B cell (primary cell): ENCODE results near the gene TMEFF1. TPM values are rescaled to one million over a fixed set of nuclear protein-coding genes. Genes with fewer than 3 reads are reported as not detected.

ENCODE experiments used
- ATAC-seq: fragments of 200-7000 bp; cut with Tn5 transposase; one replicate; pipeline ENCODE4 v1.10.0; 2021; ENCODE audit warnings: low read depth, mild to moderate bottlenecking, moderate number of reproducible peaks, moderate library complexity
- CTCF ChIA-PET: fragments of 350-600 bp; sonication (Branson Sonifier 250); formaldehyde crosslinking; loops from one replicate; lab custom pipeline; 2021; ENCODE audit warnings: antibody characterized with exemption, inconsistent platforms; lab: Charles Lee
- POLR2A ChIA-PET: fragments of 350-600 bp; sonication (Branson Sonifier 250); formaldehyde crosslinking; loops from one replicate; lab custom pipeline; 2021; ENCODE audit warnings: antibody characterized with exemption; lab: Charles Lee
- DNase-seq: peaks from one replicate; pipeline ENCODE4 v3.0.0; 2013
- H2AFZ ChIP-seq: 2 replicates; pipeline ENCODE4 v1.6.1; 2012; ENCODE audit warnings: mild to moderate bottlenecking, low read depth, low read length; ENCODE audit not compliant: insufficient read depth, poor library complexity, severe bottlenecking
- H3K27ac ChIP-seq, 2 donors: 1 replicate in 1 of 2; 2 replicates in 1 of 2; pipeline ENCODE4 v1.5.1; 2012 to 2013; ENCODE audit warnings: low read length in 2 of 2, mild to moderate bottlenecking in 2 of 2, moderate library complexity in 1 of 2
- H3K27me3 ChIP-seq, 4 experiments: fragments of 200-600 bp in 1 of 4; sonication (generic) in 1 of 4; replicated peaks in 1 of 4; 1 replicate in 2 of 4; 2 replicates in 2 of 4; pipeline versions ENCODE4 v1.6.1 to v1.7.0; 2013 to 2016; ENCODE audit warnings: low read length in 3 of 4, mild to moderate bottlenecking in 2 of 4, mixed read lengths in 1 of 4, moderate library complexity in 1 of 4; ENCODE audit not compliant: insufficient read depth in 4 of 4, control insufficient read depth in 3 of 4; ENCODE audit errors: control extremely low read depth in 1 of 4
- H3K36me3 ChIP-seq, 2 experiments: replicated peaks in 1 of 2; 1 replicate in 1 of 2; 2 replicates in 1 of 2; pipeline versions ENCODE4 v1.6.1 to v1.7.1; 2013; ENCODE audit warnings: low read length in 1 of 2; ENCODE audit not compliant: insufficient read depth in 2 of 2, control insufficient read depth in 1 of 2; ENCODE audit errors: control extremely low read depth in 1 of 2, extremely low read depth in 1 of 2
- H3K4me1 ChIP-seq, 2 donors: fragments of 200-600 bp in 1 of 2; sonication (generic) in 1 of 2; 1 replicate in 1 of 2; 2 replicates in 1 of 2; pipeline versions ENCODE4 v1.5.1 to v1.6.1; 2013 to 2017; ENCODE audit warnings: low read length in 2 of 2; ENCODE audit not compliant: control insufficient read depth in 2 of 2, insufficient read depth in 2 of 2
- H3K4me2 ChIP-seq: replicated peaks from 2 replicates; pipeline ENCODE3; 2012; ENCODE audit warnings: mild to moderate bottlenecking, low read depth, low read length; ENCODE audit not compliant: poor library complexity, severe bottlenecking
- H3K4me3 ChIP-seq, 5 experiments: fragments of 200-600 bp in 1 of 5; sonication (generic) in 1 of 5; 1 replicate in 3 of 5; 2 replicates in 2 of 5; pipeline versions ENCODE4 v1.5.1 to v1.7.0; 2011 to 2016; ENCODE audit warnings: low read length in 4 of 5, mild to moderate bottlenecking in 4 of 5, low read depth in 2 of 5, control low read depth in 1 of 5, moderate library complexity in 1 of 5; ENCODE audit not compliant: insufficient read depth in 1 of 5; ENCODE audit errors: control extremely low read depth in 1 of 5, extremely low read depth in 1 of 5
- H3K79me2 ChIP-seq: fragments of 200-600 bp; sonication (generic); one replicate; pipeline ENCODE4 v1.6.0; 2016; ENCODE audit warnings: low read length; ENCODE audit not compliant: control insufficient read depth, insufficient read depth
- H3K9ac ChIP-seq: fragments of 200-600 bp; sonication (generic); 2 replicates; pipeline ENCODE4 v1.6.1; 2017; ENCODE audit warnings: mild to moderate bottlenecking, low read length, moderate library complexity
- H3K9me3 ChIP-seq, 3 donors: one replicate each; pipeline versions ENCODE4 v1.6.1 to v1.7.1; 2013; ENCODE audit warnings: low read length in 2 of 3; ENCODE audit not compliant: control insufficient read depth in 2 of 3, insufficient read depth in 1 of 3; ENCODE audit errors: control extremely low read depth in 1 of 3
- H4K20me1 ChIP-seq: 2 replicates; pipeline ENCODE4 v1.6.0; 2012; ENCODE audit warnings: mild to moderate bottlenecking, low read length; ENCODE audit not compliant: insufficient read depth, control insufficient read depth, poor library complexity, severe bottlenecking
- H3K27ac Mint-ChIP-seq: one replicate; pipeline ENCODE4 v1.8.0; 2021; ENCODE audit warnings: mixed read lengths
- H3K27me3 Mint-ChIP-seq: one replicate; pipeline ENCODE4 v1.8.0; 2021; ENCODE audit warnings: mixed read lengths
- H3K4me1 Mint-ChIP-seq: one replicate; pipeline ENCODE4 v1.8.0; 2021; ENCODE audit warnings: mixed read lengths
- H3K4me3 Mint-ChIP-seq: one replicate; pipeline ENCODE4 v1.8.0; 2021; ENCODE audit warnings: mixed read lengths
- H3K9me3 Mint-ChIP-seq: one replicate; pipeline ENCODE4 v1.8.0; 2022; ENCODE audit warnings: mixed read lengths; ENCODE audit not compliant: insufficient read depth
- EZH2 ChIP-seq: IDR thresholded peaks from 2 replicates; pipeline ENCODE4 v1.6.1; 2012; ENCODE audit warnings: borderline replicate concordance, low read depth, mild to moderate bottlenecking, moderate library complexity, low read length; ENCODE audit not compliant: insufficient read depth, poor library complexity, severe bottlenecking
- WGBS: methylation state at CpG from one replicate; pipeline ENCODE4 v1.1.5; 2013; ENCODE audit warnings: missing lambda C conversion rate; ENCODE audit not compliant: insufficient coverage; 5-methylcytosine and 5-hydroxymethylcytosine counted together
- intact Hi-C: fragments of 100-400 bp; cut with micrococcal nuclease; formaldehyde crosslinking; loops from one replicate; pipeline ENCODE4 v1.10.0; 2022
- polyA plus RNA-seq: library from polyadenylated mRNA; depleted of rRNA; stranded (reverse); fragments of >200 nt; gene quantifications from 2 replicates; pipeline ENCODE4 v1.2.3, GENCODE V29; 2012
- total RNA-seq, 2 donors: library from RNA; stranded (reverse); fragments of 120-200 nt in 1 of 2; gene quantifications; 1 replicate in 1 of 2; 2 replicates in 1 of 2; pipeline versions ENCODE4 v1.2.3 to v1.2.4, GENCODE V29; 2013 to 2022
- TF ChIP-seq, protein P1 (sequence below): fragments of 200-600 bp; IDR thresholded peaks from one replicate; pipeline ENCODE4 v1.8.0; 2022; ENCODE audit warnings: antibody characterized with exemption, mild to moderate bottlenecking

The TMEFF1 gene
- total and polyA plus RNA-seq, 2 donors (not counting 1 experiment from before 2014, with no cell fraction given): not detected

DNA sequence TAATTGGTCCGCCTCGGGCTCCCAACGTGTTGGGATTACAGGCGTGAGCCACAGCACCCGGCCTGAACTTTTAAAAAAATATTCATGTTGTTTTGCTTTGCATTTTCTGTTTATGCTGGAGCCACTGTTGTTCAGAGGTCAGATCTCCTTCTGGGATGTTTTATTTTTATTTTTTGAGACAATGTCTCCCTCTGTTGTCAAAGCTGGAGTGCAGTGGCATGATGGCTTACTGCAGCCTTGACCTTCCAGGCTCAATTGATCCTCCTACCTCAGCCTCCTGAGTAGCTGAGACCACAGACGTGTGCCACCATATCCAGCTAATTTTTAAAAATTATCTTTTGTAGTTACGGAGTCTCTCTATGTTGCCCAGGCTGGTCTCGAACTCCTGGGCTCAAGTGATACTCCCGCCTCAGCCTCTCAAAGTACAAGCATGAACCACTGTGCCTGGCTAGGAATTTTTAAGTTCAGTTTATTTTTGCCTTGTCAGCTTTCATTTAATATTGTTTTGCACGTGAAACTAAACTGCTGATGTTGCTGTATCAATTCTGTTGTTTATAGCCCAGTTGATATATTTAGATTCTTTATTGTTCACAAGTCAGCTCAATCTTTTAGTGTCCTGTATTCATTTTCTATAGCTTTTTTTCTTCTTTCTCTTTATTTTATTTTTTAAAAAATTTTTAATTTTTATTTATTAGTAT is 13.7 kb downstream of the TMEFF1 start:
- no peak overlapping the region for H2AFZ ChIP-seq
- ChIA-PET CTCF (no interaction called here), POLR2A (no interaction called here)
- Mint-ChIP-seq H3K4me3 (no peak overlapping the region), H3K4me1 (no peaks in the 10 kb centered on the region), H3K27me3 (peaks cover 5% of the 10 kb centered on the region), H3K27ac (no peak overlapping the region), H3K9me3 (peaks cover 2% of the 10 kb centered on the region)
- 94% methylated on average over 9 of the region's 10 CpGs for WGBS
- H3K27me3 ChIP-seq: no peaks in the 10 kb centered on the region
- no peak overlapping the region for H3K27ac ChIP-seq
- TF ChIP-seq, protein P1, sequence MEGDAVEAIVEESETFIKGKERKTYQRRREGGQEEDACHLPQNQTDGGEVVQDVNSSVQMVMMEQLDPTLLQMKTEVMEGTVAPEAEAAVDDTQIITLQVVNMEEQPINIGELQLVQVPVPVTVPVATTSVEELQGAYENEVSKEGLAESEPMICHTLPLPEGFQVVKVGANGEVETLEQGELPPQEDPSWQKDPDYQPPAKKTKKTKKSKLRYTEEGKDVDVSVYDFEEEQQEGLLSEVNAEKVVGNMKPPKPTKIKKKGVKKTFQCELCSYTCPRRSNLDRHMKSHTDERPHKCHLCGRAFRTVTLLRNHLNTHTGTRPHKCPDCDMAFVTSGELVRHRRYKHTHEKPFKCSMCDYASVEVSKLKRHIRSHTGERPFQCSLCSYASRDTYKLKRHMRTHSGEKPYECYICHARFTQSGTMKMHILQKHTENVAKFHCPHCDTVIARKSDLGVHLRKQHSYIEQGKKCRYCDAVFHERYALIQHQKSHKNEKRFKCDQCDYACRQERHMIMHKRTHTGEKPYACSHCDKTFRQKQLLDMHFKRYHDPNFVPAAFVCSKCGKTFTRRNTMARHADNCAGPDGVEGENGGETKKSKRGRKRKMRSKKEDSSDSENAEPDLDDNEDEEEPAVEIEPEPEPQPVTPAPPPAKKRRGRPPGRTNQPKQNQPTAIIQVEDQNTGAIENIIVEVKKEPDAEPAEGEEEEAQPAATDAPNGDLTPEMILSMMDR: no peak
- no peak for TF ChIP-seq EZH2
- no peaks in the 10 kb centered on the region for H3K36me3 ChIP-seq
- H3K4me3 ChIP-seq: no peak overlapping the region
- intact Hi-C loops: no loop called here
- H3K79me2 ChIP-seq: no peaks in the 10 kb centered on the region
- H3K4me1 ChIP-seq: no peaks in the 10 kb centered on the region
- no peak overlapping the region for H3K4me2 ChIP-seq
- H3K9me3 ChIP-seq: no peaks in the 10 kb centered on the region
- no peak overlapping the region for H3K9ac ChIP-seq
- ATAC-seq (no peak), DNase-seq (no peak)
- no peaks in the 10 kb centered on the region for H4K20me1 ChIP-seq

DNA sequence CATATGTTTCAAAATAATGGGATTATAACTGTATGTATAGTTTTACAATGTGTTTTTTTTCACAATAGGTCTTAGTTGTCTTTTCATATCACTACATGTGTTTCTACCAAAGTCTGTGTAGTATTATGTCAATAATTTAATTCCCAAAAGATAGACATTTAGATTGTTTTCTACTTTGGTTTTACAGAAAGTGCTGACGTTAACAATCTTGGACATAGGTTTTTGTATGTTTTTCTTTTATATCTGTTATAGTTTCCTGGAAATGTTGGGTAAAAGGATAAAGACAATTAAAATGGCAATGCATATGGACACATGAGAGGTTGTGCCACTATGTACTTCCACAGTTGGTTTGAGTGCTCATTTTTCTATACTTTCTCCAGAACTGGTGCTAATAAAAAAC is 15.2 kb downstream of the TMEFF1 start:
- Histone ChIP-seq H3K4me1 (no peaks in the 10 kb centered on the region), H3K27me3 (no peaks in the 10 kb centered on the region), H2AFZ (no peak overlapping the region), H4K20me1 (no peaks in the 10 kb centered on the region), H3K4me2 (no peak overlapping the region), H3K79me2 (no peaks in the 10 kb centered on the region), H3K4me3 (no peak overlapping the region), H3K9me3 (no peaks in the 10 kb centered on the region), H3K9ac (no peak overlapping the region), H3K36me3 (no peaks in the 10 kb centered on the region), H3K27ac (no peak overlapping the region)
- ChIA-PET CTCF (no interaction called here), POLR2A (no interaction called here)
- TF ChIP-seq, protein P1: no peak
- no peak for TF ChIP-seq EZH2
- Mint-ChIP-seq H3K27ac (no peak overlapping the region), H3K9me3 (peaks cover 2% of the 10 kb centered on the region), H3K4me1 (no peaks in the 10 kb centered on the region), H3K27me3 (no peaks in the 10 kb centered on the region), H3K4me3 (no peak overlapping the region)
- DNase-seq (no peak), ATAC-seq (no peak)
- 80% methylated on average over 1 of the region's 1 CpG for WGBS
- intact Hi-C loops: no loop called here
